Karpas-422 (cell line): ENCODE data around the gene USP9X. TPM values are rescaled to one million over a fixed set of nuclear protein-coding genes. Genes with fewer than 3 reads are reported as not detected.
A peak's percentile ranks its signal among the peaks of the same experiment; 100 is the strongest.

ENCODE experiments used
- DNase-seq: peaks from one replicate; pipeline ENCODE4 v3.0.0-alpha.2; 2015
- H2AFZ ChIP-seq: fragments of 200-600 bp; sonication (generic); 2 replicates; pipeline ENCODE4 v1.6.1; 2014; ENCODE audit warnings: antibody characterized with exemption, low read length, mixed read lengths
- H3K27ac ChIP-seq: fragments of 200-600 bp; sonication (generic); 2 replicates; pipeline ENCODE4 v1.5.1; 2014; ENCODE audit warnings: mild to moderate bottlenecking, low read length, moderate library complexity
- H3K27me3 ChIP-seq: fragments of 200-600 bp; sonication (generic); 2 replicates; pipeline ENCODE4 v1.6.1; 2014; ENCODE audit warnings: low read length, mixed read lengths
- H3K36me3 ChIP-seq: fragments of 200-600 bp; sonication (generic); 2 replicates; pipeline ENCODE4 v1.6.1; 2014; ENCODE audit warnings: low read length, mixed read lengths; ENCODE audit not compliant: insufficient read depth
- H3K4me1 ChIP-seq: fragments of 200-600 bp; sonication (generic); 2 replicates; pipeline ENCODE4 v1.6.1; 2014; ENCODE audit warnings: mild to moderate bottlenecking, low read length, mixed read lengths
- H3K4me2 ChIP-seq: fragments of 200-600 bp; sonication (generic); 2 replicates; pipeline ENCODE4 v1.6.1; 2014; ENCODE audit warnings: low read length, low read depth, mild to moderate bottlenecking; ENCODE audit not compliant: poor library complexity, severe bottlenecking
- H3K4me3 ChIP-seq: fragments of 200-600 bp; sonication (generic); 2 replicates; pipeline ENCODE4 v1.5.1; 2014; ENCODE audit warnings: mild to moderate bottlenecking, antibody characterized with exemption, low read length, mixed read lengths
- H3K79me2 ChIP-seq: fragments of 200-600 bp; sonication (generic); 2 replicates; pipeline ENCODE4 v1.6.1; 2014; ENCODE audit warnings: mild to moderate bottlenecking, low read length, mixed read lengths
- H3K9ac ChIP-seq: fragments of 200-600 bp; sonication (generic); 2 replicates; pipeline ENCODE4 v1.6.0; 2014; ENCODE audit warnings: low read length
- H3K9me2 ChIP-seq: fragments of 200-600 bp; sonication (generic), shearing (Covaris generic); replicated peaks from 2 replicates; pipeline ENCODE4 v1.6.0; 2014; ENCODE audit warnings: mild to moderate bottlenecking, low read length, moderate library complexity; ENCODE audit not compliant: insufficient read depth
- H3K9me3 ChIP-seq: fragments of 300-700, 200-600 bp; sonication (generic); 2 replicates; pipeline ENCODE4 v1.6.1; 2014; ENCODE audit warnings: low read length, mixed read lengths
- H4K20me1 ChIP-seq: fragments of 200-600 bp; sonication (generic); 2 replicates; pipeline ENCODE4 v1.6.1; 2014; ENCODE audit warnings: mild to moderate bottlenecking, antibody characterized with exemption, low read length, low read depth; ENCODE audit not compliant: insufficient read depth
- total RNA-seq: library from RNA; depleted of rRNA; stranded (reverse); fragments of >200 nt; shearing (Covaris generic); gene quantifications from 2 replicates; pipeline ENCODE4 v1.2.3, GENCODE V29; 2014; ENCODE audit warnings: low replicate concordance

USP9X gene
- total RNA-seq, 1 experiment from 2014 or later, result 160 TPM

DNA sequence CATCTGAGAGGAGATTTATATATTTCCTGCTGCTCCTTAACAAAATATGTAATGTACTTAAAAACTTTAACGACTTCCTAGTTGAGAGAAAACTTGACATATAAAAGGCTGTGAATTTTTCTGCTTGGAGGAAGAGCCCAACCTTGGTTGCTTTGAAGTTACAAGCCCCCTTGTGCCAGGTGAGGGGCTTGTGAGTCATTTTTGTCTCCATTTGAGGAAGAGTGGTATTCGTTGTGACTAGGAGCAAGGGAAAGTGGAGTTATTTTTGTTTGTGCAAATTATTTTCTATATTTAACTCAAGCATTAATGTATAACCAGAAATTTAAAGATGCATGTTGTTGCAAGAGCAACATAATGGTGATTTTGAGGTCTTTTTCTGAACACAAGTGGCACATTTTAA is 149.7 kb downstream of the USP9X start:
- Histone ChIP-seq H3K27ac (no peak overlapping the region), H3K9me3 (no peaks in the 10 kb centered on the region), H3K79me2 (no peaks in the 10 kb centered on the region), H2AFZ (no peak overlapping the region), H3K36me3 (peaks cover 17% of the 10 kb centered on the region; the same call in 1 of the 2 replicates), H3K9ac (no peak overlapping the region), H3K4me1 (no peaks in the 10 kb centered on the region), H3K9me2 (no peaks in the 10 kb centered on the region), H4K20me1 (no peaks in the 10 kb centered on the region), H3K4me2 (no peak overlapping the region), H3K27me3 (no peaks in the 10 kb centered on the region), H3K4me3 (no peak overlapping the region)
- no peak for DNase-seq

DNA sequence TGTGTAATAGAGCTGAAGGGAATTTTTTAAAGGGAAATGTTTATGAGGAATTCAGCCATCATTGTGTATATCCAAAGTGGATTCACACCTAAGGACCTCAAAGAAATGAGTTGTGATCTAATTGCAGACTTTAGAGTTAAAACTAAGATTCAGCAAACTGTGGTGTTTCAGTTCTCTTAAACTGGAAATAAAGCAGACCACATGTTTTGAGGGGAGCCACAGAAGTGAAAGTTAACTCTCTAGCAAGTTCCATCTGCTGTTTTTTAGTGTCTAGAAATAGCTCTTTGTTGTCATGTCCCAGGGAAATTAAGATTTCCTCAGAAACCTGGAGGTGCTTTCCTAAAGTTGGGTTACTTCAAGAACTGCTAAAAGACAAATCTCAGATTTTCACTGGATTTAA is 151.4 kb downstream of the USP9X start:
- H4K20me1 ChIP-seq, result no peaks in the 10 kb centered on the region
- H3K27me3 ChIP-seq, result no peaks in the 10 kb centered on the region
- no peak for DNase-seq
- peaks cover 6% of the 10 kb centered on the region; the same call in 1 of the 2 replicates for H3K36me3 ChIP-seq
- no peaks in the 10 kb centered on the region for H3K4me1 ChIP-seq
- H2AFZ ChIP-seq, result no peak overlapping the region
- no peak overlapping the region for H3K27ac ChIP-seq
- no peak overlapping the region for H3K4me3 ChIP-seq
- no peaks in the 10 kb centered on the region for H3K79me2 ChIP-seq
- H3K9me2 ChIP-seq, result no peaks in the 10 kb centered on the region
- H3K9me3 ChIP-seq, result no peaks in the 10 kb centered on the region
- no peak overlapping the region for H3K9ac ChIP-seq
- H3K4me2 ChIP-seq, result no peak overlapping the region

DNA sequence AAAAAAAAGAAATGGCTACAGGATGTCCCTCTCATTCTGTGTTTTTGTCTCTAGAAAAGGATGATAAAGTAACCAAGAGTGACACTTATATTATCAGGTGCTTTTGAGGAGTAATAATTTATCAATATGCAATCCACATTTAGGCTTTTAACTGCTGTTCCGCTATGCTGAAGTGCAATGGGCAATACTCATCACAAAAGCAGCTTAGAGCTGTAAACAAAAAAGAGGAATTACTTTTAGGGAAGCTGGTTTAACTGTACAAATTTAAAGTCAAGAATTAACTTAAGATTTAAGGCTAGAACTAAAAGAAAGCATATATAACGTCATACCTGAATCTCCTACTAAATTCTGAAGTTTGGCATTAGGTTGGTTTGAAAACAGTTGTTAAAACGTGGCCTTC is 155.3 kb downstream of the USP9X start:
- no peak overlapping the region for H3K27ac ChIP-seq
- DNase-seq, result no peak
- H3K79me2 ChIP-seq, result no peaks in the 10 kb centered on the region
- H3K4me2 ChIP-seq, result no peak overlapping the region
- no peak overlapping the region for H2AFZ ChIP-seq
- H3K27me3 ChIP-seq, result no peaks in the 10 kb centered on the region
- H3K36me3 ChIP-seq, result no peaks in the 10 kb centered on the region
- H4K20me1 ChIP-seq, result no peaks in the 10 kb centered on the region
- H3K9me3 ChIP-seq, result no peaks in the 10 kb centered on the region
- H3K4me1 ChIP-seq, result no peaks in the 10 kb centered on the region
- no peak overlapping the region for H3K9ac ChIP-seq
- no peaks in the 10 kb centered on the region for H3K9me2 ChIP-seq
- no peak overlapping the region for H3K4me3 ChIP-seq

DNA sequence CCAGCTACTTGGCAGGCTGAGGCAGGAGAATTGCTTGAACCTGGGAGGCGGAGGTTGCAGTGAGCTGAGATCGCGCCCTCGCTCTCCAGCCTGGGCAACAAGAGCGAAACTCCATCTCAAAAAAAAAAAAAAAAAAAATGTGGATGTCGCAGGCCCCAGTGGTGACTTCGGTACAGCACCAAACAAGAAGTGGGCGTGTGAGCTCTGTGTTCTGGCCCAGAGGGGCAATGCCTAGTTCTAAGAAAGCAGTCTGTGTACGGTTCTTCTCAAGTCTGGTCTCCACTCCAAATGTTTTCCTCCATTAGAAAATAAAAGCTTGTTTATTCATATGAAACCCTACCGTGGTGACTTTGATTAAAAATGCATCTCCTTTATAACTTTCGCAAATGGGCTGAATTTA is 156.7 kb downstream of the USP9X start:
- H4K20me1 ChIP-seq, result no peaks in the 10 kb centered on the region
- H2AFZ ChIP-seq, result no peak overlapping the region
- no peaks in the 10 kb centered on the region for H3K4me1 ChIP-seq
- H3K4me3 ChIP-seq, result no peak overlapping the region
- H3K4me2 ChIP-seq, result no peak overlapping the region
- no peaks in the 10 kb centered on the region for H3K9me2 ChIP-seq
- H3K9ac ChIP-seq, result no peak overlapping the region
- no peaks in the 10 kb centered on the region for H3K9me3 ChIP-seq
- H3K79me2 ChIP-seq, result no peaks in the 10 kb centered on the region
- no peaks in the 10 kb centered on the region for H3K27me3 ChIP-seq
- no peak overlapping the region for H3K27ac ChIP-seq
- no peaks in the 10 kb centered on the region for H3K36me3 ChIP-seq
- DNase-seq, result no peak

DNA sequence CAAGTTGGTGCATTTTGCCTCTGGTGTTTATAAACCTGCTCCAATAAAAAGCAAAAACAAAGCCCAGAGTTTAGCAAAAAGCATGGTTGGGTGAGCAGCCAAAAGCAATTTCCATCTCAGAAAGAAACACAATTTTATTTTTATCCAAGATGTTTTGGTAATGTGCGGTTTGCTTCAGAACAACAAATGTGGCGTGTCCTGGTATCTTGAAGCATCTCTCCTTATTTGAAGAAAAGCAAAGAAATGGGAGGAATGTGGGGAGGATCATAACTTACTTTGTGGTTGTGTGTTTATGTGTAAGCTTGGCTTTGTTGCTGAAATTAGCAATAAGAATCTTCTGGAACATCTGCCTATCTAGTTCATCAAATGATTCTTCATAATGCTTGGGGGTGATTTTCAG is 160.4 kb downstream of the USP9X start:
- DNase-seq, result no peak
- Histone ChIP-seq H3K4me3 (no peak overlapping the region), H3K9me3 (no peaks in the 10 kb centered on the region), H3K4me2 (no peak overlapping the region), H3K9me2 (no peaks in the 10 kb centered on the region), H3K27ac (no peak overlapping the region), H3K79me2 (no peaks in the 10 kb centered on the region), H3K4me1 (no peaks in the 10 kb centered on the region), H4K20me1 (no peaks in the 10 kb centered on the region), H2AFZ (no peak overlapping the region), H3K9ac (no peak overlapping the region), H3K27me3 (no peaks in the 10 kb centered on the region), H3K36me3 (no peaks in the 10 kb centered on the region)

DNA sequence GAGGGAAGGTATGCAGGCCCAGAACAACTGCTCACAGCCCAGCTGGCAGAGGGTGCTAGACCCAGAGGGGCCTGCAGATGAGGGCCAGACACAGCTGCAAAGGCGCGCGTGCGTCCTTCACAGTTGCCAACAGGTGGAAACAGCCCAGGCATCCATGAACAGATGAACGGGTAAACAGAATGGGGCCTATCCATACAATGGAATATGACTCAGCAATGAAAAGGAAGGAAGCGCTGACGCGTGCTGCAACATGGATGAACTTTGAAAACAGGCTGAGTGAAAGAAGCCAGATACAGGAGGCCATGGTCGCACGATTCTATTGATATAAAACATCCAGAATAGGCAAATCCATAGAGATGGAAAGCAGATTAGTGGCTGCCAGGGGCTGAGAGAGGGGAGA is 165.6 kb downstream of the USP9X start:
- no peaks in the 10 kb centered on the region for H4K20me1 ChIP-seq
- H3K9ac ChIP-seq, result no peak overlapping the region
- no peaks in the 10 kb centered on the region for H3K9me3 ChIP-seq
- H3K4me1 ChIP-seq, result peaks cover 5% of the 10 kb centered on the region; the same call in 1 of the 2 replicates
- no peaks in the 10 kb centered on the region for H3K36me3 ChIP-seq
- H3K27me3 ChIP-seq, result no peaks in the 10 kb centered on the region
- no peak overlapping the region for H3K27ac ChIP-seq
- no peaks in the 10 kb centered on the region for H3K9me2 ChIP-seq
- no peak overlapping the region for H3K4me3 ChIP-seq
- no peak overlapping the region for H3K4me2 ChIP-seq
- no peak overlapping the region for H2AFZ ChIP-seq
- no peak for DNase-seq
- no peaks in the 10 kb centered on the region for H3K79me2 ChIP-seq

DNA sequence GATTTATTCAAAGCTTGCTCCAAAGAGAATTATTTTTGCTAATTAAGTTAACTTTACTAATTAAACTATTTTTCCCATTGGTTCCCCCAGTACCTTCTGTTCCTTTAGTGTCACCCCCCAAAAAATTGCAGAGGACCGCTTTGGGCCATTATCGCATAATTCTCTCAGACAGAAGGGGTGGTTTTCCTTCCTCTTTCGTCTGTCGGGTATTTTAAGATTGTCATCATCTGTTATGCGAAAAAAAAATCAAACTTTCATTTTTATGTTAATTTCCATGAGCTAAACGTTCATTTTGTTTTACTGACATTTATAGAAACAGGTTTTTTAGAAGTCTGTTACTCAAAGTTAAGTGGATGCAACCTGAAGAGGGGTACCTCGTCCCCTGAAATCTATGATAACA is 172.6 kb downstream of the USP9X start:
- Histone ChIP-seq H3K4me2 (peak overlapping the region; percentile 28), H3K9me2 (no peaks in the 10 kb centered on the region), H4K20me1 (no peaks in the 10 kb centered on the region), H2AFZ (no peak overlapping the region), H3K9me3 (no peaks in the 10 kb centered on the region), H3K4me3 (no peak overlapping the region), H3K79me2 (no peaks in the 10 kb centered on the region), H3K27ac (no peak overlapping the region), H3K9ac (no peak overlapping the region), H3K36me3 (no peaks in the 10 kb centered on the region), H3K27me3 (no peaks in the 10 kb centered on the region), H3K4me1 (peaks cover 11% of the 10 kb centered on the region)
- no peak for DNase-seq

DNA sequence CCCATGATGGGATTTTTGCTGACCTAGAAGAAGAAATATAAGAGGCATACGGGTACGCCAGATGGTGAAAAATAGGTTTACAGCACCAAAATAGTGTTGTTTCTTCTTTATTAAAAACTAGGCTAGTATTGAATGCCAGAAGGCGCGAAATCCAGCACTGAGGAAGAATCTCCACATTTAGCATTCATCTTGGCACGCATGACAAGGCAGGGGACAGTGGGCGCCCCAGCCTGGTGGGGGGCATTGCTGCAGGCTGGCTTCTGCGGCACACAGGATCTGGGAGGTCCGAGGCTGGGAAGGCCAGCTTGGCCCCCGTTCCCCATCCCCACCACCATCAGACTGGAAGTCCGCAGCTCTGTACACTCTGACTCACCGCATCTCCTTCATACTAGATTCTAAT is 173.0 kb downstream of the USP9X start:
- Histone ChIP-seq H3K36me3 (no peaks in the 10 kb centered on the region), H3K4me2 (peak overlapping the region; percentile 28), H4K20me1 (no peaks in the 10 kb centered on the region), H3K9me3 (no peaks in the 10 kb centered on the region), H2AFZ (no peak overlapping the region), H3K9ac (no peak overlapping the region), H3K27ac (no peak overlapping the region), H3K9me2 (no peaks in the 10 kb centered on the region), H3K4me3 (no peak overlapping the region), H3K79me2 (no peaks in the 10 kb centered on the region), H3K4me1 (peaks cover 11% of the 10 kb centered on the region), H3K27me3 (no peaks in the 10 kb centered on the region)
- no peak for DNase-seq

DNA sequence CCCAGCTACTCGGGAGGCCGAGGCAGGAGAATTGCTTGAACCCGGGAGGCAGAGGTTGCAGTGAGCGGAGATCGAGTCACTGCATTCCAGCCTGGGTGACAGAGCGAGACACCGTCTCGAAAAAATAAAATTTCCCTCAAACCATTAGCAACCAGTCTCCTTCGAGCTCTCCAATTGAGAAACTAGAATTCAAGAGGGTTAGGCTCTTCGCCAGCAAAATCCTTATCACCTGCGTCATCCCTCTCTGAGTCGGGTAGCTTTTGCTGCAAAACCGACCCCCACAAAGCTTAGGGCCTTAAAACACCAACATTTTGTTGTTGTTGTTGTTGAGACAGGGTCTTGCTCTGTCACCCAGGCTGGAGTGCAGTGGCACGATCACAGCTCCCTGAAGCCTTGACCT is 173.6 kb downstream of the USP9X start:
- Histone ChIP-seq H3K9me2 (no peaks in the 10 kb centered on the region), H3K9me3 (no peaks in the 10 kb centered on the region), H3K4me2 (no peak overlapping the region), H2AFZ (no peak overlapping the region), H3K9ac (no peak overlapping the region), H3K79me2 (no peaks in the 10 kb centered on the region), H3K36me3 (no peaks in the 10 kb centered on the region), H3K4me1 (peaks cover 7% of the 10 kb centered on the region), H3K27me3 (no peaks in the 10 kb centered on the region), H4K20me1 (no peaks in the 10 kb centered on the region), H3K27ac (no peak overlapping the region), H3K4me3 (no peak overlapping the region)
- no peak for DNase-seq
